DMS114 treated with DMSO at 0.1 percent for 48 hours (cell line): ENCODE data around the gene LEF1.

Experiments used
- DNase-seq: peaks from one replicate; lab custom pipeline; 2025; ENCODE audit not compliant: unreplicated experiment; lab: John Stamatoyannopoulos, UW

Gene LEF1

DNA sequence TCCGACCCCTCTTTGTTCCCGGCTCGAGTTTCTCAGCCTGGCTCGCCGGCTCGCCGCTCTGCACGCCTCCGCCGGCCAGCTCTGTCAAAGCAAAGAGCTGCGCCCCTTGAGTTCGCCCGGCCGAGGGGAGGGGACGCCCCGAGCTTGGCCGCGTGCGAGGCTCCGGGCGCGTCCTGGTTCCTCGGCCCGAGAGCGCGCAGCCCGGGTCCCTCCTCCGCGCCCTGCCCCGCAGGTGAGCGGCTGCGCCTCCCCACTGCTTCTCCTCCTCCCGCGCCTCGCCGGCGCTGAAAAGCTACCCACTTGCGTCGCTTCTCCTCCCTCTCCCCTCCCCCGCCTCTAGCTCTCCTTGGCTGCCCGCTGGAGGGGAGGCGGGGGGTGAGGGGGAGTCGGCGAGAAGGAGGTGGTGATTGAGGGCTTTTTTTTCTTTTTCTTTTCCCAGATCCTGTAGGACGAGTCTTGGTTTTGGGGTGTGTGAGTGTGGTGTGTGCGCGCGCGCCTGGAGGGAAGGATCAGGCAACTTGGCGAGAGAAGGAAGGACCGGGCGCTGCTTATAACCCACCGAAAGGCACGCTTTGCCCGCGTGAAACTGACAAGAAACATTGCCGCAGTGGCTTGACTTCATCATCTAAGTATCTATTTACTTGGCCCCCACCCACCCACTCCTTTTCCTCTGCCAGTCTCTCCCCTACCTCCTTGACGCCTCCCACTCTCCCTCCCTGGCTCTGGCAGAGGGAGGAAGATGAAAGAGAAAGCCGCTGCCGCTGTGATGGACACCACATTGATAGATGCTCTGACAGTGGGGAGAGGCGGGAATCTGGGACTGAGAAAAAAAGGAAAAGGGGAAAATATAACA is at the start of gene LEF1:
LEF1 (minus strand) TSS at position 262 of the 853 bp plus-strand sequence. CDS start 1,165 bp downstream, outside the sequence.
- no peak for DNase-seq

DNA sequence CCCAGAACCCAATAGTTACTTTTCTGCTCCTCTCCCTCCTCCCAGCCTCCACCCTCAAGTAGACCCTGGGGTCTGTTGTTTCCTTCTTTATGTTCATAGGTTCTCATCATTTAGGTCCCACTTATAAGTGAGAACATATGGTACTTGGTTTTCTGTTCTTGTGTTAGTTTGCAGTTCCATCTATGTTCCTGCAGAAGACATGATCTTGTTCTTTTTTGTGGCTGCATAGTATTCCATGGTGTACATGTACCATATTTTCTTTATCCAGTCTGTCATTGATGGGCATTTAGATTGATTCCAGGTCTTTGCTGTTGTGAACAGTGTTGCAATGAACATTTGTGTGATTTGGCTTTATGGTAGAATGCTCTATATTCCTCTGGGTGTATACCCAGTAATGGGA is 47.8 kb upstream of the LEF1 start:
- DNase-seq = no peak

DNA sequence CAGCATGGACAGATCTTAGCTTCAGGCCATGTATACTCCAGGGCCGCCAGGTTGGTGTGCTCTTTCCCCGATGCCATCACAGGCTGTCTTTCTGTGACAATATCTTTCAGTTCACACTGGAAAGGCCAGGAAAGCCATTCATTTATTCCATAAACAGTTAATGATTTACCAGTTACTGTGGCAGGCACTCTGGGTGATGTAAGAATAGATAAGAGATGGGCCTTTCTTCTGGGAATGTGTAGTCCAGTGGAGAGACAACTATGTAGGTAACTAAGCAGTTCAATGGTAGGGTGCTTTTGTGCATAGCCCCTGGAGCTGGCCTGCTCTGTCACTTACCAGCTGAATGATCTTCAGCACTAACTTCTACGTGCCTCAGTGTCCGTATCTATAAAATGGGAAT is 46.3 kb upstream of the LEF1 start:
- no peak for DNase-seq

DNA sequence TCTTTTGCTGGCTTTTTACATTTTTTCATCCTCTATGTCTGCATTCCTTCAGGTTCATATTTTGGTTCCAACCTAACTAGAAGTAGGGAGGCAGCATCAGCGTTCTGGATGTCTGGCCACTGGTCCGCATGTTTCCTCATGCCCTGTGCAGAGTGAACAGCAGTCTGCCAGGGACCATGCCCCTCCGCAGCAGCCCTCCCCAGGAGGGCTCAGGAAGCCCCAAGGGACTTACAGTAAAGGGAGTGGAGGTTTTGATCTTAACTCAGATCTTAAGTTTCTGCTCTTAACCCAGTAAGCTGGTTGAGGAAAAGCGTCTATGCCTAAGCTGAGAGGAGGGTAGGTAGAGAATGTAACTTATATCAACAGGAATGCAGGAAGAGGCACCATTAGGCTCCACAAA is 45.0 kb upstream of the LEF1 start:
- DNase-seq = no peak

DNA sequence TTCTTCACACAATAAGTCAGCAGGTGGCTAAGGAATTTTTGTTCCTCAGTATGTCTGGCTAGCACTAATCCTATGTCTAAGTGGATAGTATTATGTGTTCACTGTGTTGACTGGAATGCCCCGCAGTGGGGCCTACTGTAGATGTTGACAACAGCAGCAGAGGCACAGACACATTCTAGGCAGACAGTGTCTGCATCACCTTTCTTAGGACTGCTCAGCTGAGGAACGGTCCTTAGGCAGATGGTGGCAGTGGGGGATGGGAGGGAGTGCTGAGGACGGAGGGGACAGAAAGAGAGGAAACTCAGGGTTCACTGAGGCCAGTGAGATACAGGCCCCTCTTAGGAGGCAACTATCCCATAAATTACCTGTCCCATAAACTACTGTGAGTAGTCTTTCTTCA is 44.6 kb upstream of the LEF1 start:
- no peak for DNase-seq

DNA sequence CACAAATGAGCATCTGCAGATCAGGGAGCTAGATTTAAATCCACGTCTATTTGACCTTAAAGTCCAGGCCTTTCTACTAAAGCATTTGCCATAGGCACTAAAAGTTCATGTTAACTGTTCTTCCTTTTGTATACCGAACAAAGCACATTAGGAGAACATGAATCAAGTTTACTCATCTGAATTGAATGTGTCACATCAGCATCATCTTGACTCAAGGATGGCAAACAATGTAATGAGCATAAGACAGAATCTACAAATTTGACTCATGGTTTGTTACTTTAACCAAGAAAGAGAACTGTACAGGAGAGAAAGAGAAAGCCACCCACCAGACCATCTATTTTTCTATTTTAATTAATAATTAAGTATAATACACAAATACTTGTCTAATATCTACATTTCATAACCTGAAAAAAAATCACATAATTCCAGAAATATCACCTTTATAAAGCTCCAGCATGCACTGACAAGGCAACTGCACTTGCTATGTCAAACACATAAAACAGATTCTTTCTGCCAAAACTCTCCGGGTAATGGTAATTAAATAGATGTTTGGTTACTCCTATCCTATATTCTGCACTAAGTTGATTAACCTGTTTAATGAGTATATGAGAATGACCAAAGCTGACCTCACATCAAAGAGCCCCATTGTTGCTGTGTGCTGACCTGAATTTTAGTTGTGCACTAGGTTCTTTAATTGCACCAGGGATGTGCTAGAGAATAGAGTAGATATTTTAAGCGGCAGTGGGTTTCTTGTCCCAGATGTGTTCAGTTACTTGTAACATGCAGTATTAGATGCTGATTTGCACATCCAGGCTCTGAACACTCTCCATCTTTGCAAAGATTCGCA is 42.5 kb upstream of the LEF1 start:
- DNase-seq = no peak

DNA sequence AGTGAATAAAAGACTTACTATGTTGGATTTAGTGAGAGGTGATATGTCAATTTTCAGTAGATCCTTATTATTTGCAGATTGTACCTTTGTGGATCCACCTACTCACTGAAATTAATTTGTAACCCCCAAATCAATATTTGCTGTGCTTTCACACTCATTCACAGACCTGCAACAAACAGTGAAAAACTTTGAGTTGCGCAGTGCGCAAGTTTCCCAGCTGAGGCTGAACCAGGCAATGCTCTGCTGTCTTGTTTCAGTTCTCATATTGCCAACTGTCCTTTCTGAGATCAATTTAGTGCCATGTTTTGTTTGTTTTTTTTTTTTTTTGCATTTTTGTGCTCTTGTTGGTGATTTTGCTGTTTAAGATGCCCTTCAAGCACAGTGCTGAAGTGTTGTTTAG is 40.8 kb upstream of the LEF1 start:
- DNase-seq = no peak

DNA sequence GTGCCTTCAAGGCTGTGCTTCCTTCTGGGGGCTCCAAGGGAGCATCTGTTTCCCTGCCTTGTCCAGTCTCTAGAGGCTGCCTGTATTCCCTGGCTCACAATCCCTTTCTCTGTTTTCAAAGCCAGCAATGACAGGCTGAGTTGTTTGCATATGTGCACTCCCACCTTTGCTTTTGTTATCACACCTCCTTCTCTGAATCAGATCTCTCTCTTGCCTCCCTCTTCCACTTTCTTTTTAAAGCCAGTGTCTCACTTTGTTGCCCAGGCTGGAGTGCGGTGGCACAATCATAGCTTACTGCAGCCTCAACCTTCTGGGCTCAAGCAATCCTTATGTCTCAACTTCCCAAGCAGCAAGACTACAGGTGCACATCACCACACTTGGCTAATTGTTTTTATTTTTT is 37.1 kb upstream of the LEF1 start:
- no peak for DNase-seq

DNA sequence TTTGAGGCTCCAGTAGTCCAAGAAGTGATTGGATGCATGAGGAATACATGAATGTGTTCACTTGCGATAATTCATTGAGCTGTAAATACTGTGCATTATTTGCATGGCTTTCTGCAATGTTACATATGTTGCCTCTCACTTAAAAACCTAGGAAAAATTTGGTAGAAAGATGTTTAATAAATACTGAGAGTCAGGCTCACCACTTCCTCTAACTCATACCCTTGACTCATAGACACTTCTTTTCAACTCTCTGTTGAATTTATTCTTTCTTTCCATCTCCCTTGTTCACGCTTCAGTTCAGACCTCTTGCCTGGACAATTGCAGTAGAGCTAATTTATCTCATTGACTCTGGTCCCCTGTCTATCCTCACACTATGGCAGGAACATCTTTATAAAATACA is 35.8 kb upstream of the LEF1 start:
- DNase-seq = no peak

DNA sequence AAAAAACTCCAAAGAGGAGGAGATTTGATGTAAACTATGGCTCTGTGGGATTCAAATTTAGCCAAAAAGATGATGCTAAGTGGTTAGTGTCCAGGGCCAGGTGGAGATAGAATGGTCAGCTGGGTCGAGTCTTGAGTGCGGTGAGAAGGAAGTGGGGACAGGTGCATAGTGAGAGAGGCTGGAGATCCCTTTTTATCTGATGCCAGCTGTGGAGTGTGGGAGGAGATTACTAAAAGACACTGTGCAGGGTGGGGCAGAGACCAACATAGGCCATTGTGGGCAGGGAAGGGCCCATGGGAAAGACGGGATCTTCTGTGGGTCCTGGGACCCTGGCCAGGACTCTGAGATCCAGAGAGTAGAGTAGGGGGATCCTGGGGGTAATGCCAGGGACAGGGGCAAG is 34.6 kb upstream of the LEF1 start:
- DNase-seq = no peak

DNA sequence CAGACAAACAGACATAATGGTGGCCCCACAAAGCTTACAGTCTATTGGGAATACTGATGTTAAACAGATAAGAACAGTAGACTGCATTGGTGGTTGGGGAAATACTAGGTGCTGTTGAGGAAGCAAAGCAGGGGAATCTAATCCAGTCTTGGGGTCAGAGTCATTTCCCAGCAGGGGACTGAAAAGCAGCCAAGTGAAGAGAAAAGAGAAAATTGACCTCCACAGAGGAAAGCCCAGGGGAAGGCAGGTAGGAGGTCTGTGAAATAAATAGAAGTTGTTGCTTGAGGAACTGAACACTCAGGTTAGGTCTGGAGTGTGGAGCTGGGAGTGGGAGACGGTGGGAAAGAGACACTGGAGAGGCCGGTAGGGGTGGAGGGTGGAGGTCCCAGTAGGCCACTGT is 33.0 kb upstream of the LEF1 start:
- no peak for DNase-seq

DNA sequence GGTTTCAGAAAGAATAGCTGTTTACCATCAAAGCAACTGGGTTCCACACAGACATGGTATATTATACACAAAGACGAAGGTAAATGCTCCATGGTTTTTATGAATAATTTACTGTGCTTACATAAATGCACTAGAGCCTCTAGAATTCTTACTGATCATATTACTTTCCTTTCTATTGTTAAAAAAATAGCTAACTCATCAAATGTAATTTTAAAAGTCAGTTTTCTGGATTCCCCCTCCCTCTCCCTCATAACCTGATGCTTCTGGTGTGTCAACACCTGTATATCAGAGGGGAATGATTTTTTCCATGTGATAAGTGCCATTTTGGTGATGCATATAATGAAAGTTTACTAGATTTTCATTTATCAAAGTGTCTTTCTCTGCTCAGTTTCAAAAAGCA is 31.1 kb upstream of the LEF1 start:
- no peak for DNase-seq

DNA sequence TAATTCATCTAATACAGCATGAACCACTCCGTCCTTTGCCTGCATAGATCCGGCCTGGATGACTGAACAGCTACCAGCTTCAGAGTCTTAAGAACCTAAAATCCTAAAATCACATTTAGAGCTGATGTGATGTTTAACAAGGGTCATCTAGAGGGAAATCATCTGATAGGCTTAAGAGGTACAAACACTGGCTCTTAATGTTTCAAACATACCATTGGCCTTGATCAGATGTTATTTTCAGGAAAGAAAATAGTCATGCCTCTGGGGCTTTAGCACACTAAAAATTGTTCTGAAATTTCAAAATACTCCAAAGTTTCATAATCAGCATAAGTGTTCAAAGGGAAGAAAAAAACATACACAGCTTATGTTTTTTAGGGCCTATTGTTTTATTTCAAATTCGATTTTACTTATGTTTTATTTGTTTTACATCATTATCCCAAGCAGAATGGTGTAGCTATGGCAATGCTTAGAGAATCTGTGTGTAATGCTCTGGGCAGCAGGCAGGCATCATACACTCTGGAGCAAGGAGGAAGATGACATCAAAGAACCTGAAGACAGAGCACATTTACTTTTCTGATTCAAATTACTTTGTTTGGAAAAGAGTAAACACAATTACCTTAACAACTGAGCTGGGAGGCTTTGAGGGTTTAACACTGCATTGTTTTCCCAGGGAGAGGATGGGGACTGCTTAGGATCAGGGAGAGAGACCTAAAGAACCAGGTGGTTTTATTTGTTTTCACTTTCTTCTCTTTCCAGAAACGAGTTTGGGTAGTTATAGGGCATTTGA is 25.3 kb upstream of the LEF1 start:
- DNase-seq = no peak

DNA sequence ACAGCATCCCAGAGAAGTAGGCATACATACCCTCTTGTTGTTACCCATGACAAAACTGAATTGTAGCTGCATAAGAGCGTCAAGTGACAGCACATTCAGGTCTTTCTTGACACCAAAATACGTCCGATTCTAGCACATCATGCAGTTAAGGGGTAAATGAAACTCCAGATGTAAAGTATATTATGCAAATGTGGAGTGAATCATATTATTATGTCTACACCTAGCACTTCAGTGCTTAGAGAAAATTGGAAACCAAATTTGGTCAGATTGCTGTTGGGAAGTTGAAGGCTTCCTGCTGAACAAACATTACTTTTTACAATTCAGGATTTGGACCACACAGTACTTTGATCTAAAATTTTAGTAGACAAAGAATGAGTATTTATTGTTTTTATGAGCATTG is 24.2 kb upstream of the LEF1 start:
- DNase-seq = no peak

DNA sequence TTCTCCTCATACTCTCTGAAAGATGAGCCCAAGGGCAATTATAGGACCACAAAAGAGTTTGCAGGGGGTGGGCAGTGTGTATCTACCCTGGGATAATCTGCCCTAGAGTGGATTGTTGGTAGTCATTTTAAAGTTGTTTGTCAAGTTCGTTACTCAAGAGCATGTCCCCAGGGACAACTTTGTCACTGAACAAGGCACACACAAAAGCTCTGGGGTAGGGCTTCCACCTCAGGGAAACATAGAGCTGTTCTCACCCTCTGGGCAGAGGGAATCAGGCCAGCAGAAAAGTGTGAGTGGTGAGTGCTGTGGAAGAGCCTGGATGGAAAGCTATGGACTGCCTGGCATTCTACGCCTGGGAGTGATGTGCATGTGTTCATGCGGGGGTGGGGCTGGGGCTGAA is 23.3 kb upstream of the LEF1 start:
- no peak for DNase-seq

DNA sequence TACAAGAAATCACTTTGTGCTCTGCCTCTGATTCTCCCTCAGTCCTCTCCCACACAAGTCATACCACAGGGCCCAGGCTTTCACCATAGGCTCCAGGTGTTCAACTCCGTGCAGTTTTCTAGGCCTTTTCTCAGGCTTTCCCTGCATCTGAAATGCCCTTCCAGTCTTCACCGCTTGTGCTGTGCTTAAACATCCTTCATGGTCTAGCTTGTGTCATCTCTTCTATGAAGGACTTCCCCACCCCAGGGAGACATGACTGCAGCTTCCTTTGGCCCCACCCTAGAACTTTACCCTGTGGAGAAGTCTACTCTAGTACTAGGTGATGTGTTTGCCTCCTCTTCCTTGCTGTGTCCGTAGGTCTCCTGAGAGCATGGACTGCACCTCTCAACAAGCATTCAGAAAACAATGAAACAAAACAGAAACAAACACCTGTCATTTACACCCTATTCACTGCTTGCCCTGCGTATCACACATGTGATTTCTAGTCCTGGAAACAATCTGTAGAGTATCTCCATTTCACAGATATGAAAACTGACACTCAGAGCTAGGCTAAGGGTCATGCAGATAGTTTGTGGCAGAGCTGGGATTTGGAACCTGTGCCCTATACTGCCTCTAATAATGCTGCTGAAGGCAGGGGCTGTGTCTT is 22.7 kb upstream of the LEF1 start:
- DNase-seq = no peak

DNA sequence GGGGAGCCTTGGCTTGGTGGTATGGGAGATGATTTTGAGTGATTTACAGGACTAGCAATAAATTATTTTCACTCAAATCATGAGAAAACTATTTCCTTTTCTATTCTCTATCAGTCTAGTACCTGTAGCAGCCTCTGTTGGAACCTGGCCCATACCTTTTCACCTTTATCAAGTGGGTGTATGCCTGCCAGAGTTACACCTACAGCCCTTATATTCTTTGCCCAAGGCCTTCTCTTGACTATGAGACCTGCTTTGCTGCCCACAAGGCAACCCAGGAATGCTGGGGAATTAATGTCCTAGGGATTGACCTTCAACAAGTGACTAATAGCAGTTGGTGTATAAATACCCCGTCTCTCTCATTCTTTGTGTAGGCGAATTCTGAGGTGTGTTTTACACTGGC is 20.0 kb upstream of the LEF1 start:
- no peak for DNase-seq

DNA sequence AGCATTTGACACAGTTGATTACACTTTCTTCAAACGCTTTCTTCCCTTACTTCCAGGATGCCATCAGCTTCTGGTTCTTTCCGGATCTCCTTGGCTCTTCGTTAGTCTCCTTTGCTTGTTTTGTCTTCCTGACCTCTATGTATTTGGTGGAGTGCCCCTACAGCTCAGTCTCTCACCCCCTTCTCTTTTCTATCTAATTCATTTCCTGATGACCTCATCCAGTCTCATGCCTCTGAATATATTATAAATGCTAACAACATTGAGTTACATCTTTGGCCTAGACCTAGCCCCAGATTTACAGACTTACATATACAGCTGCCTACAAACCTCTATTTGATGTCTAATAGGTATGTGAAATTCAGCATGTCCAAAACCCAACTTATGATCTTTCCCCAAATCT is 16.5 kb upstream of the LEF1 start:
- no peak for DNase-seq

DNA sequence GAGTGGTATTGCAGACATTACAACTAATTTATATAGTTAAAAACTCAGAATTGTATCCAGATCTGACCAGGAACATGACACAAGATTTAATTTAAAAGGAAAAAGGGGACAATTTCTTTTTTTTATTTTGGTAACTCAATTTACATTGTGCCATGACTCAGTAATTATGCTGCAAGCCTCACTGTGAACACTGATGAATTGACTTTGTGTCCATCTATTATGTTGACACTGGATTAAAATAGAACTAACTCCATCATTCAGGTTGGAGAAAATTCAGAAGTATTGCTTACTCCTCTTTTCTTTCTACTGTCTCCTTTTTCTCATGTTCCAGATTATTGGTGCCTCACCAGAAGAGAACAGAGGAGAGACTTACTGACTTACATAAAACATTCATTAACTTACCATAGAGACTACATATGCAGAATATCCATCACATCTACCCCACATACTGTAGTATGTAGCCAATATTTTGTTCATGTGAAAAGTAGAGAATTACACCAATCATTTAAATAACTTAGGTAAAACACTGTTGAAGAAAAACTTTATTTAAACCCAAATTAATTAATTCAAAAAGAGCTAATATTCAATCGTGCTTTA is 15.8 kb upstream of the LEF1 start:
- DNase-seq = no peak

DNA sequence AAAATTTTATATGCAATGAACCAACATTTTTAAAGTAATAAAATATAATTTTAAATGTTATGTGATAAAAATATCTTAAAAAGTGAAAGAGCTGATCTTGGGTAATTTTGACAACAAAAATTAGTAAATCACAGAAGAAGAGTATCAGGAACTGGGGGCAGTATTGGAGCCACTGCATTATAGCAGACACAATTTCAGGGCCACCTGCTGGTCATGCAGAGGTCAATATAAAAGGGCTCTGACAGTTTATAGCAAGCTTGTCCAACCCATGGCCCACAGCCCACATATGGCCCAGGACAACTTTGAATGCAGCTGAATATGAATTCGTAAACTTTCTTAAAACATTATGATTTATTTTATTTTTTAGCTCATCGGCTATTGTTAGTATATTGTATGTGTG is 13.0 kb upstream of the LEF1 start:
- no peak for DNase-seq

DNA sequence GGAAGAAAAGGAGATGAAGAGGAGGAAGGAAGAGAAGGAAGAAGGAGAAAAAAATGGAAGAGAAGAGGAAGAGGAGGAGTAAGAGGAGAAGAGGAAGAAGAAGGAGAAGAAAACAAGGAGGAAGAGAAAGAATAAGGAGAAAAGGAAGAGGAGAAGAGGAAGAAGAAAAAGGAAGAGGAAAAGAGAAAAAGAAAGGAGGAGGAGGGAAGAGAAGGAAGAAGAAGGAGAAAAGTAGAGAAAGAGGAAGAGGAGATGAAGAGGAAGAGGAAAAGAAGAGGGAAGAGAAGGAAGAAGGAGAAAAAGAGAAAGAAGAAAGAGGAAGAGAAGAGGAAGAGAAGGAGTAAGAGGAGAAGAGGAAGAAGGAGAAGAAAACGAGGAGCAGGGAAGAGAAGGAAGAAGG is 11.8 kb upstream of the LEF1 start:
- DNase-seq = no peak
